HG02588 (cell line): Measurements from ENCODE around the gene PMEPA1.

Source experiments
- ATAC-seq: cut with Tn5 transposase; IDR thresholded peaks from one replicate; pipeline ENCODE4 v1.9.1; 2021; ENCODE audit warnings: mild to moderate bottlenecking, moderate library complexity; ENCODE audit not compliant: unreplicated experiment

The PMEPA1 gene

GRCh38 chr20:57680131-57680716 is 29.6 kb downstream of the PMEPA1 start:
- ATAC-seq, result peak; percentile 54

DNA sequence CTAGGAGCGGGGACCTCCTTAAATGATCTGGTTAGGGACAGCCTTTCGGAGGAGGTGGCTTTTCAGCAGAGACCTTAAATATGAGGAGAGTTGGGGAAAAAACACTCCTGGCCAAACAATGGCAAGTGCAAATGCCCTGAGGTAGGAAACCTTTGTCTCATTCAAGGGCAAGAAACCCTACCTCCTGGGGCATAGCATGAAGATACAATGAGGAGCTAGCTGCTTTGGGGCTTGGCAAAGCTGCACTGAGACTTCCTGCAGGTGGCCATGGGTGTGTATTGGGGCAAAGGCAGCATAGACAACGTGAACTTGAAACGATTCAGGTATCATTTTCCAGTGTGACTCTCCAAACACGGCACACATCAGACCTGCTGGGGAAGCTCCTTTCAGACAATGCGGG is 30.7 kb downstream of the PMEPA1 start:
- ATAC-seq, result no peak

GRCh38 chr20:57678340-57678739 is 31.5 kb downstream of the PMEPA1 start:
- ATAC-seq, result no peak

GRCh38 chr20:57677584-57677982 is 32.2 kb downstream of the PMEPA1 start:
- ATAC-seq, result no peak

GRCh38 chr20:57676589-57677583 is 32.9 kb downstream of the PMEPA1 start:
- no peak for ATAC-seq

- no peak for ATAC-seq
These were observed 34.0 kb downstream of the PMEPA1 start for GRCh38 chr20:57675773-57676172.

- ATAC-seq, result no peak
These were observed 36.8 kb downstream of the PMEPA1 start for GRCh38 chr20:57672953-57673575.

GRCh38 chr20:57672164-57672563 is 37.7 kb downstream of the PMEPA1 start:
- no peak for ATAC-seq

- no peak for ATAC-seq
These were observed 38.2 kb downstream of the PMEPA1 start for GRCh38 chr20:57671662-57672061.

DNA sequence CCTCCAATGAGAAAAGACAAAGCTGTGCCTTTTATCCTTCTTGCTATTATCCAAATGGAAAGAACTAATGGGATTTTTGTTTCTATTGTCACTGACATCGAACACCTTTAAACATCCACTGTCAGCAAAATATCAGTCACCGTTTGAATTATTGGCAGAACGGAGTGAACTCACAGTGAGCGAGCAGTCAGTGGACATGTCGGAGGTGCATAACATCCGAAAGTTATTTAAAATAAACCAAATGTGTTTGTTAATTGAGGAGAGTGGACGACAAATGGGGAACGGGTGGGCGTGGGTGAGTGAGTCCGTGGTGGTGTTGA is 38.8 kb downstream of the PMEPA1 start:
- ATAC-seq, result no peak

DNA sequence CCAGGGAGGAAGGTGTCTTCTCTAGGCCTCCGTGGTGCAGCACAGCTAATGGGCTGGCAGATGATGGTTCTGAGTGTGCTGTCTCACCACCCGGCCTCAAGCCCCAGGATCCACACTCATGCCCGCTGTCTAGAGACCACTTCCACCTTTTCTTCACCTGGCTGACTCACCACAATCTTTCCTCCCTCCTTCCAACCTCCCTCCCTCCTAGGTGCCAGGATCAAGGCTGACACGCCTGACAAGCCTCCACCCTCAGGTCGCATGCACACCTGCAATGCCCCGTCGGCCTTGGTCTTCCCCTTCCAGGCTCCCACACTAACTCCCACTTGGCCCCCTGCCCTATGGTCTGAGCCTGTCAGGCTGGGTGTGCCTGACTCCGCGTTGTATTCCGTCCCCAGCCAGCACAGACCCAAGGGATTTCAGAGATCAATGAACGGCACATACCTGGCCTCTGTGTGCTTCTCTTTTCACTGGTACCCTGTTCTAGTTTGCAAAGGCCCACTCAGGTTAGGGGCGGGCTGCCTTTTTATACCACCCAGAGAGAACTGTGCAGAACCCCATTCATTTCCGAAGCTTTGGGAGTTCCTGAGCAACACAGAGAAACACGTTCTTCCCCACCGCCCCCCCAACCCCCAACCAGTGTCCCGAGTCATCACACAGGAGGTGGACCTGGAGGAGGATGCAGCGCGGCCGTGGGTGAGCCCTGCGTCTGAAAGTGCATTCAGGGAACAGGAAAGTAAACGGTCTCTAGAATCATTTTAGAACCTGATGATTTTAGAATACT is 39.3 kb downstream of the PMEPA1 start:
- ATAC-seq, result no peak

- no peak for ATAC-seq
These were observed 40.2 kb downstream of the PMEPA1 start for GRCh38 chr20:57669632-57670031.

DNA sequence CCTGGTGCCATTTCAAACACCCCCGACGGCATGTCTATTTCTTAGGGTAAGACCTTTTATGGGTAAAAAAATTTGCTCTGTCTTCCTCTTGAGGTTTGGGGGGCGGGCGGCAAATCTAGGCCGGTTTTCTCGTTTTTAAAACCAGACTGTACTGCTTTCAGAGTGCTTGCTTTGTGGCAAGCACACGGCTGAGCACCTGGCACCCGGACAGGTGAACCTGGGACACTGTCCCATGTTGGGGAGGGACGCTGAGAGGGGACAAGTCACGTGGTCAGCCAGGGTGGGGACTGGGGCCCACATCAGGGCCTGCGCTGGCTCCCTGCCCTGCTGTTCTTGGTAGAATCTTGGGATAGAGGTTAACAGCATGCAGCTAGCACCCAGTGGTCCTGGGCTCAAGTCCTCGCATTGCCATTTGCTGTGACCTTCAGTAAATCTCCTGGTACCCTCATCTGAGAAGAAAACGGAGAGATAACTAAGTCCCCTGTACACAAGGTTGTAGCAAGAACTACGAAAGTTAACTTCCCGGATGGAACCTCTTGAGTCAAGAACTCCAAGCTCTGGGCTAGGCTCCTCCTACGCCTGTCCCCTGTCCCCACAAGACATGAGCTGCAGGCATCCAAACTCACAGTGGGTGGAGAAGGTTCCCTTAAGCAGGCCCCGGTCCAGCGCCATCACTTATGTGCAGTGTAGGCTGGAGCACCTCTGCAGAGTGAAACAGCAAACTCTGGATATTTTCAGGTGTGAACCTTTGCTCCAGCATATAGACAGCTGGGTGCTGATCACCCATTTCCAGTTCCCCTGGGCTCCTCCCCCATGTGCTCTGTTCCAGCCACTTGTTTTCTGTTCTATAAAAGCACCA is 41.7 kb downstream of the PMEPA1 start:
- no peak for ATAC-seq

- ATAC-seq, result no peak
These were observed 42.4 kb downstream of the PMEPA1 start for GRCh38 chr20:57667388-57667787.

GRCh38 chr20:57666834-57667157 is 43.0 kb downstream of the PMEPA1 start:
- no peak for ATAC-seq

GRCh38 chr20:57666106-57666833 is 43.5 kb downstream of the PMEPA1 start:
- no peak for ATAC-seq

DNA sequence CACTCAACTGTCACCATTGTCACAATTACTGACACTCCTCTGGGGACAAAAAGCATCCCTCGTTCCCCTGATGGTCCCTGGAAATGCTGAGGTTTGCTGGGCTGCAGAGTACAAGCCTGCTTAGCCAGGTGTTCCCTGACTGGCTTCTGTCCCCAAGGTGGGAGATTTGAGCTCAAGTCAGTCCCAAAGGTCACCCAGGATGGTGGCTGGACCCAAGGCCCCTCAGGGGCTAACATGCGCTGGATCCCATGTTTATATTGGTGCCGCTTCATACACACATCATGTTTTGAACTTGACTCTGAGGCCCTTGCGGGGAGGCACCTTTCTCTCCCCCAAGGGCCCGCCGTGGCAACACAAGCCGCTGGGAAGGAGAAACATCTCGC is 44.2 kb downstream of the PMEPA1 start:
- ATAC-seq, result no peak

GRCh38 chr20:57664924-57665588 is 44.8 kb downstream of the PMEPA1 start:
- ATAC-seq, result no peak

DNA sequence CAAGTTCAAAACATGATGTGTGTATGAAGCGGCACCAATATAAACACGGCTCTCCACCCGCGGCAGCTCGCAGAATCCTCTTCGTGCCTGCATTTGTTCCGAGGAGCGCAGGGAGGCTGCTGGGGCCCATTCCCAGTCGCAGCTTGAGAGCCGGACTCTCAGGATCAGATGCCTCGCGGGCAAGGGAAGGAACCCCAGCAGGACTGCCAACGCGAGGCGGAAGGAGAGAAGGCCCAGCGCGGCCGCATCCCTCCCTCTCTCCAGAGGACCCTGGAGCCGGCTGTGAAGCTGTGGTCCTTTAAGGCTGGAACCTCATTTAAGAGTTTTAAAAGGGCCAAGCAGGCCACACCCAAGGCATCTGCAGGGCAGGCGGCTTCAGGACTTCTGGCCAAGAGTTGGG is 45.3 kb downstream of the PMEPA1 start:
- no peak for ATAC-seq
